Astrocyte of the cerebellum (primary cell): ENCODE results near the gene ABLIM2.

Source experiments
- DNase-seq: peaks from one replicate; pipeline ENCODE4 v3.0.0-alpha.2; 2011; ENCODE audit warnings: low read depth
- H3K4me3 ChIP-seq: 2 replicates; pipeline ENCODE4 v1.5.1; 2011; ENCODE audit warnings: mild to moderate bottlenecking, low read depth, low read length, moderate library complexity
- in situ Hi-C: cut with HindIII; loops from 2 replicates; pipeline ENCODE4 v1.10.0; 2017; ENCODE audit warnings: low sequenced_read_pairs
- TF ChIP-seq, protein P1 (sequence below): IDR thresholded peaks from 2 replicates; pipeline ENCODE4 v1.5.1; 2012; ENCODE audit warnings: low read length, low read depth, moderate library complexity, mild to moderate bottlenecking; ENCODE audit errors: missing control alignments

Gene ABLIM2

DNA sequence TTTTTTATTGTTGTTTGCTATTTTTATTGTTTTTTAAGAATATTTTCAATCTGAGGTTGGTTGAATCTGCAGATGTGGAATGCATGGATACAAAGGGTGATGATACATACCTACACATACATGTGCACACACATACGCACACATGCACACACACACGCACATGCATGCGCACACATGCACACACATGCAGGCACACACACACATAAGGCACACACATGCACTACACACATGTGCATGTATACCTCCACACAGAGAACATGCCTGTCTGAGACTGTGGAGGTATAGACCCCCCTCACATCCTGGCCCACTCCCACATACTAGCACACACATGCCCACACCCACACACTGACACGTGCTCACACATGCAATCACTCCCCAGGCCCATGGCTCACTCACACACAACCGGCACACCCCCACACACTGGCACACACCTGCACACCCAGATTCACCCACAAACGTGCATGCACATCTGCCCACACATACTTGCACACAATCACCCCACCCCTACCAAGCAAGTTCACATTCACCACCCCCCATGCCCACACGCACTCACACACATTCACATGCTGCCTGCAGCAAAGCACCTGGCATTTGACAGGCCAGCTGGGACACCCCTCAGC is 121.4 kb downstream of the ABLIM2 start:
- H3K4me3 ChIP-seq = no peak overlapping the region
- in situ Hi-C loops = no loop called here
- TF ChIP-seq, protein P1, sequence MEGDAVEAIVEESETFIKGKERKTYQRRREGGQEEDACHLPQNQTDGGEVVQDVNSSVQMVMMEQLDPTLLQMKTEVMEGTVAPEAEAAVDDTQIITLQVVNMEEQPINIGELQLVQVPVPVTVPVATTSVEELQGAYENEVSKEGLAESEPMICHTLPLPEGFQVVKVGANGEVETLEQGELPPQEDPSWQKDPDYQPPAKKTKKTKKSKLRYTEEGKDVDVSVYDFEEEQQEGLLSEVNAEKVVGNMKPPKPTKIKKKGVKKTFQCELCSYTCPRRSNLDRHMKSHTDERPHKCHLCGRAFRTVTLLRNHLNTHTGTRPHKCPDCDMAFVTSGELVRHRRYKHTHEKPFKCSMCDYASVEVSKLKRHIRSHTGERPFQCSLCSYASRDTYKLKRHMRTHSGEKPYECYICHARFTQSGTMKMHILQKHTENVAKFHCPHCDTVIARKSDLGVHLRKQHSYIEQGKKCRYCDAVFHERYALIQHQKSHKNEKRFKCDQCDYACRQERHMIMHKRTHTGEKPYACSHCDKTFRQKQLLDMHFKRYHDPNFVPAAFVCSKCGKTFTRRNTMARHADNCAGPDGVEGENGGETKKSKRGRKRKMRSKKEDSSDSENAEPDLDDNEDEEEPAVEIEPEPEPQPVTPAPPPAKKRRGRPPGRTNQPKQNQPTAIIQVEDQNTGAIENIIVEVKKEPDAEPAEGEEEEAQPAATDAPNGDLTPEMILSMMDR = no peak
- DNase-seq = no peak

DNA sequence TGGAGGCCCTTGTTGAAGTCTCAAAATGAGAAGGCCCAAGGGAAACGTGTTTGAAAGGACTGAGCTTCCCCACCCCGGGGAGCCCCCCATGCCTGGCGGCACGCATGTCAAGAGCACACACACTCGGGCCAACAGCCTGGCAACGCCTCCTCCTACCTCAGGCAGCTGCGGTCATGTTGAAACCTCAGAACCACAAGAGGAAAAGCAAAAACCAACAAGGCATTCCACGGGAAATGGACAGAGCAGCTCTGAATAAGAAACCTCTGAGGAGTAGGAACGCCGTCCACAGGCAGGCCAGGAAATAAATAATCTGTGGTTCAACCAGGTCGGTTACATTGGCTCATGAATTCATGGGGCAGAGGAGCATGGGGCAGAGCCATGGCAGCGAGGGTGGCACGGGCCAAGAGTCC is 123.2 kb downstream of the ABLIM2 start:
- in situ Hi-C loops = no loop called here
- peak; percentile 85 for DNase-seq
- H3K4me3 ChIP-seq = no peak overlapping the region
- TF ChIP-seq, protein P1 = peak; percentile 19

DNA sequence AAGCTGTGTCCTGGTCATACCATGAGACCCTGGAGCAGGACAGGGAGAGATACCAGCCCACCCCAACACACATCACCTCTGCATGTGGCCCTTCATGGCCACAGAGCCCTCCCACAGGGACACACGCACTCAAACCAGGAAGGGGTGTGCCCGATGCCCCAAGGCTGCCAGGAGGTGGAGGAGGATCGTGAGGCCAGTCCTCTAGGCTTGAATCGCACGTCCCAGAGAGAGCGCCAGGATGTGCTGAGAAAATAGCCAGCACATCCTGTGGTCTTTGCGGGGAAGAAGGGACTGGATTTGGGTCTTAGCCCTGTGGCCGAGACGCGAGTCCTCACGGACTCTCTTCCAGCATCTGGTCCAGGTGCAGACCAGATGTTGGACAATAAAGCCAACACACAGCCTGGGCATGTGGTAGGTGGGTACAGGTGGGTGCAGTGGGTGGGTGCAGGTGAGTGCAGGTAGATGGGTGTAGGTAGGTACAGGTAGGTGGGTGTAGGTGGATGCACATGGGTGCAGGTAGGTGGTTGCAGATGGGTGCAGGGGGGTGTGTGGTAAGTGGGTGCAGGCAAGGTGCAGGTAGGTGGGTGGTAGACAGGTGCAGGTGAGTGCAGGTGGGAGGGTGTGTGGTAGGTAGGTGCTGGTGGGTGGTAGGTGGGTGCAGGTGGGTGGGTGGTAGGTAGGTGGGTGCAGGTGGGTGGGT is 124.6 kb downstream of the ABLIM2 start:
- TF ChIP-seq, protein P1 = no peak
- in situ Hi-C loops = no loop called here
- H3K4me3 ChIP-seq = no peak overlapping the region
- DNase-seq = no peak

DNA sequence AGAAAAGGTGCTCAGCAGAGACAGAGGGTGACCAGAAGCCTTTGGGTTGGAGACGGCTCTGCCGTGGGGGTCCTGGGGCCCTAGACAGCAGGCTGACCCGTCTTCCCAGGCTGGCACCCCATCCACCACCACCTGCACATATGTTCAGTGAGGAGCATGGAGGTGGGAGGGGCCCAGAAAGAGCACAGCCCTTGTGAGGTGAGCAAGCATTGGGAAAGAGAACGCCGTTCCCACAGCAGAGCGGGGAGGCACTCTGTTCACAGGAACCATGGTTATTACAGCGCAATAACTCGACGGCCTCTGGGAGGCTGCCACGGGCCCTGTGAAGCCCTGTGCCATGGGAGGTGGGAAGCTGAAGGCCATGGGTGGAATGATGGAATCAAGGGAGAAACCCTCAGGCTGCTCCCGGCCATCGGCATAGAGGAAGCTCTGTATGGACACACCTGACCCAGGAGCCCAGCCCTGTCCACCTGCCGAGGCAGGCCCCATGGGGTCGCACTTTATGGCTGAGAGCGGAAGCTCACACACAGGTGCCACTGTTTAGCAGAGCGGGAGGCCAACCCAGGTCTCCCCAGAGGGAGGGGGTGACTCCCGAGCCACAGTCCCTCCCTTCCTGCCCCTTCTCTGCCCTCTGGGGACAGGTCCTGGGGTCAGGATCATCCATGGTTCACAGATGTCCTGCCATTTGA is 125.4 kb downstream of the ABLIM2 start:
- H3K4me3 ChIP-seq = no peak overlapping the region
- in situ Hi-C loops = no loop called here
- TF ChIP-seq, protein P1 = no peak
- no peak for DNase-seq

DNA sequence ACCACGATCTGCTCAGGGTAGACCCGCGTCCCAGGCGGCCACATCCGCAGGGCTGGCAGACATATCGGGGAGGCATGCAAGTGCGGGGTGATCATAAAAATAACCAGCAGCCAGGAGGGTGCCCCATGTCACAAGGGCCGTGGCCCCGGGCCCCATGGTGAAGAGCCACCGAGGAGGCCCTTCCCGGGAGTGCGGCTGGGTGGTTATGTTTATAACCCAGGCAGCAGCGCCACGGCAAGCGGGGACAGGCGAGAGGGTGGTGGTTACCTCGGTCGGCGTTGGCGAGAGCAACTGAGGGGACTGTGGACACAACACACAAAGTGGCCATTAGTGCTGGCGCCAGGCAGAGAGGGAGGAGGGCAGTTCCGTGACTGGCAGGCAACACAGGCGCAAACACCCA is 126.2 kb downstream of the ABLIM2 start:
- DNase-seq = no peak
- H3K4me3 ChIP-seq = no peak overlapping the region
- in situ Hi-C loops = no loop called here
- TF ChIP-seq, protein P1 = no peak

DNA sequence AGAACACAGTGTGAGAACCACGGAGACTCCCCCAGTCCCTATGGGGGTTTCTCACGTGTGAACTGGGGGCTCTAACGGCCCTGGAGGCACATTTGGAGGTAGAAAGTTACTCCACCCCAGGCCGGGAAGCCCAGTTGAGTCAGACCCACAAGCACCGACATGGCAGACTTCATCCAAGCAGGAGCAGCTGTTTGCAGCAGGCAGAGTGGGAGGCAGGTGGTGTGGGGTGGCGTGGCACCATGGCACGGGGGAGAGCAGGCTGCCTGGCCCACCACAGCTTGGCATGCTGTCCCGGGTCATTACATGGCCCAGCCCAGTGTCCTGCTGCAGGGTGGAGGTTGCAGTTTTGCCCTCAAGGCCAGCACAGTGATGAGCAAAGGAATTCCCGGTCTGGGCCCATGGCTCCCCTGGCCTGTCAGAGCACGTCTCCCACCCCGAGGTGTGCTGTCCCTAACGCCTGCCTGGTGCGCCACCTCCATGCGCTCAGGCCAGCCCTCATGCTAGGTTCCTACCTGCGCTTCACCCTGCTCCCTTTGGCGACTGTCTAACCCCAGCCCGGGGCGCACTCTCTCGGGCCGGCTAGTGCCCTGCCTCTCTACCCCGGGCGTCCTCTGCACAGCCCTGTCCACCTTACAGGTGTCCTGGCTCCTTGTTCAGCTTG is 128.4 kb downstream of the ABLIM2 start:
- in situ Hi-C loops = no loop called here
- TF ChIP-seq, protein P1 = no peak
- H3K4me3 ChIP-seq = no peak overlapping the region
- DNase-seq = no peak
